Stimulated activated CD8-positive, alpha-beta memory T cell treated with anti-CD3 and anti-CD28 coated beads, Interleukin-15, amount 100 ng/mL, for 1 hour (primary cell): ENCODE data around the gene ANKRD13D.
A peak's percentile ranks its signal among the peaks of the same experiment; 100 is the strongest.
"Not testable (repeated sequence)": the region's sequence is repeated elsewhere in the genome, so short reads cannot be mapped to it uniquely, and the experiment has no call there.

Experiments used
- DNase-seq: peaks from one replicate; pipeline ENCODE4 v3.0.0-alpha.2; 2020; ENCODE audit warnings: low read depth

ANKRD13D gene

GRCh38 chr11:67317888-67318555 is 28.9 kb downstream of the ANKRD13D start:
- DNase-seq: no peak

DNA sequence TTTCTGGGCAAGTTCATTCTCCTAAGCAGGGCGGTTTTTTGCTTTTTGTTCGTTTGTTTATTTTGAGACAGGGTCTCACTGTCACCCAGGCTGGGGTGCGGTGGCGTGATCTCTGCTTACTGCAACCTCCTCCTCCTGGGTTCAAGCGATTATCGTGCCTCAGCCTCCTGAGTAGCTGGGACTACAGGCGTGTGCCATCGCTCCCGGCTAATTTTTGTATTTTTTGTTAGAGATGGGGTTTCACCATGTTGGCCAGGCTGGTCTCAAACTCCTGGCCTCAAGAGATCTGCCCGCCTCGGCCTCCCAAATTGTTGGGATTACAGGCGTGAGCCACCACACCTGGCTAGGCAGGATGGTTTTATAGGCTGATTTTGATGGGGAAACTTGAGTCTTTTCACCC is 29.8 kb downstream of the ANKRD13D start:
- DNase-seq: not testable (repeated sequence)

GRCh38 chr11:67320011-67320410 is 30.9 kb downstream of the ANKRD13D start:
- no peak for DNase-seq

DNA sequence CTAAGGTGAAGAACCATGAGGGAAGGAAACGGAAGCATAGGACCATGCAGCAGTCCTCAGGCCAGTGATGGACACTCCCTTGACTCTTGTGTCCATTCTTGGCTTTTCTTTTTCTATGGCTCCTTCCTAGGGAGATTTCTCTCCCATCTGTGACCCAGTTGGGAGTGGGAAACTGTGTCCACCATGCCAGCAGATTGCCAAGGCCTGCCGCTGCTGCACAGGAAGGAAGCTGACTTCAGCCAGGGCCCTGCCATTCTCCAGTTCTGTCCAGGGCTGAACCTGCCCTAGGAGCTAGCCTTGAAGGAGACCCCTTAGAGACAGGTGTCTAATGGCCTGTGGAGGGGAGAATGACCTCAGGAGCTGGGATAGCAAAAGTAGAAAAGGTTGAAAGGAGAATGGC is 31.6 kb downstream of the ANKRD13D start:
- DNase-seq: no peak

- DNase-seq: no peak
These were observed 32.3 kb downstream of the ANKRD13D start for GRCh38 chr11:67321313-67321871.

GRCh38 chr11:67322049-67322448 is 32.9 kb downstream of the ANKRD13D start:
- DNase-seq: no peak

GRCh38 chr11:67323526-67323925 is 34.4 kb downstream of the ANKRD13D start:
- no peak for DNase-seq

GRCh38 chr11:67332081-67332691 is 43.1 kb downstream of the ANKRD13D start:
- no peak for DNase-seq

DNA sequence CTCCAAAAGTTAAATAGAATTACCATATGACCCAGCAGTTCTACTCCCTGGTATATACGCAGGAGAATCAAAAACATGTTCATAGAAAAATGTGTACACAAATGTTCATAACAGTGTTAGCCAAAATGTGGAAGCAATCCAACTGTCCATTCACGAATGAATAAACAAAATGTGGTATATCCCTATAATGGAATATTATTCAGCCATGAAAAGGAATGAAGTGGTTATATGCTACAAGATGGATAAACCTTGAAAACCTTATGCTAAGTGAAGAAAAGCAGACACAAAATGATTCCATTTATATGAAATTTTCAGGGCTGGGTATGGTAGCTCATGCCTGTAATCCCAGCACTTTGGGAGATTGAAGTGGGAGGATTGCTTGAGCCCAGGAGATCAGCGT is 48.2 kb downstream of the ANKRD13D start:
- no peak for DNase-seq

DNA sequence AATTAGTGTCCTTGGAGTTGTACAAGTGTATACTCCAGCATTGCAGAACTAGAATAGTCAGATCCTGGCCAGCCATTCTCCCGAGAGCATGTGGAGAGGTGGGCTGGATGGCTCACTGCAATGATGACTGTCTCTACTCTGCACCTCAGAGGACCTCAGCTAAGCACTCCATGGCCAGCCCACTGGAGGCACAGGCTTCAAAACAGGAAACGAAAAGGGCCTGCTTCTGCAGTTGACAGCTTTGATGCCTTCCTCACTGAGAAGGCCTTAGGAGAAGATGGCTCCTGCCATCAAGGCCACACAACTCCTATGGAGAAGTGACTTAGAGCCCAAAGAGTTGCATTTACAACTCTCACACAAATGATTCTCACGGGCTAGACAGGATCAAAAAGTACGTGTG is 55.2 kb downstream of the ANKRD13D start:
- no peak for DNase-seq

- DNase-seq: no peak
These were observed 56.3 kb downstream of the ANKRD13D start for GRCh38 chr11:67345247-67345919.

DNA sequence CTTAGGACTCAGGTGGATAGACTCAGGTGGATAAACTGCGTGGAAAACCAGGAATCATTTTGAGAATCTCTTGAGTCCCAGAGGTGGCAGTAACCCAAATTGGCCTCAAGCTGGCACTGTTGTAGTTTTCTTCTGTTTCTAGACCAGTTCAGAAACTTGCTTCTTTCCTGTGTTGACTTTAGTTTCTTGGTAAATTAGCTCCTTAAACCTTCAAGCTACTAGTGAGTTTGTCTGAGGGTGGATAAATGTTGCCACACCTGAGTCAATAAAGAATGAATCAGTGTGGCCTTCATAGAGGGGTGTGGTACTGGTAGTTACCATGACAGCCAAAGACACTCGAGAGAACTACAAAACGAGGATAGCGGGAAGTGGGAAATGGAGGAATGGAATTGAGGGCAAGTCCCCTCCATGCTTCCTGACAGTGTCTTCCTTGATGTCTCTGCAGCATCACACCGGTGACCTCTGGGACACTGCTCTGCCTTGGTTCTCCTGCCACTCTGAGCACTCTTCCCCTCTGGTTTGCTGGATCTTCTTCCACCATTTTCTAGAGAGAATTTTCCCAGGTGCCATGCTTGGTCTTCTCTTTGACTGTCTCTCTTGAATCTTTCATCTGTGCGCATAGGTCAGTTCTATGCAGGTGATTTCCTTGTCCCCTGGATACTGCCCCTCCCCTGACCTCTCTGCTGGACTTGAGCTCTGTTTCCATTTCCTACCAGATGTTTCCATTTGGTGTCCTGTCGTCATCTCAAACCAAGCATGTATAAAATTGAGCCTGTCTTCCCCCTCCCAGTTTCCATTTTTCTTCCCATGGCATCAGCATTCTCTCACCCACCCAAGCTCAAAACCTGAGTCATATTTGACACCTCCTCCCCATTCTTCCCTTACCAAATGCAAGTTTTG is 57.1 kb downstream of the ANKRD13D start:
- no peak for DNase-seq

- DNase-seq: no peak
These were observed 59.1 kb downstream of the ANKRD13D start for GRCh38 chr11:67347964-67348749.

DNA sequence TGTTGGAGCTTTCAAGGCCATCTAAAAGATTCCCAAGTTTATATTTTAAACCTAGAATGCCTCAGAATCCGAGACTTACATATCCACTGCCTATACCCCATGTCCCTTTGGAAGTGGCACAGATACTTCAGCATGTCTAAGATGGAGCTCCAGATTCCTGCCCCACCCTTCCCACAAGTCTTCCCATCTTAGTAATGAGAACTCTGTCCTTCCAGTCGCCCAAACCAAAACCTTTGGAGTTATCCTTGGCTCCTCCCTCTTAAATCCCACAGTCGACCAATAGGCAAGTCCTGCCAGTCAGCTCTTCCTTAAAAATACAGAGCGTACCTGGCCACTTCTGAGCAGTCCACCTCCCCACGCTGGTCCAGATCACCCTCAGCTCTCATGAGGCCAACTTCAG is 59.9 kb downstream of the ANKRD13D start:
- DNase-seq: no peak

GRCh38 chr11:67349457-67349856 is 60.4 kb downstream of the ANKRD13D start:
- no peak for DNase-seq

- no peak for DNase-seq
These were observed 60.9 kb downstream of the ANKRD13D start for GRCh38 chr11:67349928-67350465.

DNA sequence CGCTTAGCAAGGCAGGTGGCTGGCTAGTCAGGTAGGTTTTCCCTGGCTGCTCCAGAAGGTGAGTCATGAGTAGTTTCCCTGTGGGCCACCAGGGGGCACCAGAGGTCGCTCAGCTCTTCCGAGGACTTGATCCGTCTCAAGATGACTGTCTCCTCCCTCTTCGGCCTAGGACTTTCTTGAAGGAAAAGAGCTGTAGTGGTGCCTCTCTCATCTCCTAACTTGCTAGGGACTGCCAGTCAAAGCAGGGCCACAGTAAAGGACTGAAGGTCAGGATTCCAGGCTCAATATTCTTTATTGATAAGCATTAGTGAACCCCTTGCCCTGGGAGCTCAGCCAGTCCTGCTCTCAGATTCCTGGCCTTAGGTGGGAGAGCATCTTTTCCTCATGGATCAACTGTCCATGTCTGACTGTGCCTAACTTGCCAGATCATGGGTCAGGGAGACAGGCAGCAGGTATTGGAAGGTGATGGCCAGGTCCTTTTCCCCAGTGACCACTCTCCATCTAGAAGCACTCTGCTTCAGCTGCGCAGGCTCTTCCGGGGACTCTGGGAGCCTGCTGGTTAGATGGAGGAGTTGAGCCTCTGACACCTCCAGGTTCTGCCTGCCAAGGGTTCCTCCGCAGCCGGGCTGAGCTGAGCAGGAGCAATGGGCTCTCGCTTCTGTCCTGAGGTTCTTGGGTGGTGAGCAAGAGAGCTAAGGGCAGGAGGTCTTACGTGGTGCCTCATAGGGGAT is 62.3 kb downstream of the ANKRD13D start:
- DNase-seq: peak; percentile 39
